GM12891 (cell line): ENCODE data around the gene GGTLC1.

ENCODE experiments used
- POLR2A ChIP-seq: IDR thresholded peaks from 2 replicates; pipeline ENCODE4 v1.6.1; 2011; ENCODE audit warnings: low read depth, low read length, control low read depth
- POLR2AphosphoS5 ChIP-seq: IDR thresholded peaks from 2 replicates; pipeline ENCODE4 v1.6.1; 2011; ENCODE audit warnings: low read depth, low read length, control low read depth
- POU2F2 ChIP-seq: IDR thresholded peaks from 2 replicates; pipeline ENCODE4 v1.6.1; 2011; ENCODE audit warnings: low read depth, mild to moderate bottlenecking, control low read depth, low read length, moderate library complexity
- SPI1 ChIP-seq: IDR thresholded peaks from 2 replicates; pipeline ENCODE4 v1.6.1; 2011; ENCODE audit warnings: low read depth, low read length, control low read depth
- TAF1 ChIP-seq: IDR thresholded peaks from 2 replicates; pipeline ENCODE4 v1.6.1; 2011; ENCODE audit warnings: low read depth, low read length, control low read depth

GRCh38 chr20:23943304-23943703 lies 45.3 kb downstream of the GGTLC1 start:
- TF ChIP-seq POLR2A (no peak), SPI1 (no peak), POLR2AphosphoS5 (no peak), TAF1 (no peak), POU2F2 (no peak)
